ENCODE data around the gene EYS. TPM values are rescaled to one million over a fixed set of nuclear protein-coding genes. Genes with fewer than 3 reads are reported as not detected.

EYS gene
- total and polyA plus RNA-seq, 7 donors: 0.07 to 0.46 TPM; not detected in 5

DNA sequence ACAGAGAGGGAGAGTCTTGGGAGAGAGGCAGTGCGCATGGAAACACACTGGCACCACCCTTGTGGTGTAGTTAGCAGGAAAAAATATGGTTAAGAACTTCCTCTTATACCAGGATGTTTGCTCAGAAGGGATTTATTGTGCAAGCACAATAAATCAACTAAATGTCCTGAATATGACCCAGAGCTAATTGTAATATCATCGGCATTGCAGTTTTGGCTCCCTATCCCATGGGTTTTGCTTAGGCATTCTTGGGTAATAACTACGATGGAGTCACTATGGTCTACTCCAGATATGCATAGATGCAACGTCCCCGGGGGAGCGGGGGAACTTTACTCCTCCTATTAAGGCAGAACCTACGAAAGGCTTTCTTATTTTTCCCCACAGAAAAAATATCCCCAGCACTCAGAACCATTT is 751.6 kb downstream of the EYS start:
- Histone ChIP-seq H3K36me3 (no peaks in the 10 kb centered on the region), H3K27me3 (no peaks in the 10 kb centered on the region), H3K27ac (no peak overlapping the region), H3K4me1 (no peaks in the 10 kb centered on the region), H3K9me3 (peaks cover 0 to 2% (median 0%) of the 10 kb centered on the region in 4 donors), H3K4me3 (no peak overlapping the region)
- TF ChIP-seq EP300 (IDR thresholded peaks at IDR 0.05) (no peak), POLR2A (IDR thresholded peaks at IDR 0.05) (no peak), POLR2AphosphoS5 (IDR thresholded peaks at IDR 0.05) (no peak)
- TF ChIP-seq, protein P1, sequence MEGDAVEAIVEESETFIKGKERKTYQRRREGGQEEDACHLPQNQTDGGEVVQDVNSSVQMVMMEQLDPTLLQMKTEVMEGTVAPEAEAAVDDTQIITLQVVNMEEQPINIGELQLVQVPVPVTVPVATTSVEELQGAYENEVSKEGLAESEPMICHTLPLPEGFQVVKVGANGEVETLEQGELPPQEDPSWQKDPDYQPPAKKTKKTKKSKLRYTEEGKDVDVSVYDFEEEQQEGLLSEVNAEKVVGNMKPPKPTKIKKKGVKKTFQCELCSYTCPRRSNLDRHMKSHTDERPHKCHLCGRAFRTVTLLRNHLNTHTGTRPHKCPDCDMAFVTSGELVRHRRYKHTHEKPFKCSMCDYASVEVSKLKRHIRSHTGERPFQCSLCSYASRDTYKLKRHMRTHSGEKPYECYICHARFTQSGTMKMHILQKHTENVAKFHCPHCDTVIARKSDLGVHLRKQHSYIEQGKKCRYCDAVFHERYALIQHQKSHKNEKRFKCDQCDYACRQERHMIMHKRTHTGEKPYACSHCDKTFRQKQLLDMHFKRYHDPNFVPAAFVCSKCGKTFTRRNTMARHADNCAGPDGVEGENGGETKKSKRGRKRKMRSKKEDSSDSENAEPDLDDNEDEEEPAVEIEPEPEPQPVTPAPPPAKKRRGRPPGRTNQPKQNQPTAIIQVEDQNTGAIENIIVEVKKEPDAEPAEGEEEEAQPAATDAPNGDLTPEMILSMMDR (IDR thresholded peaks at IDR 0.05): no peak
- intact Hi-C loops (cut with DNase I): no loop called here
- DNase-seq: no peak
- 64% methylated on average over 7 of the region's 7 CpGs for WGBS, 2 donors

DNA sequence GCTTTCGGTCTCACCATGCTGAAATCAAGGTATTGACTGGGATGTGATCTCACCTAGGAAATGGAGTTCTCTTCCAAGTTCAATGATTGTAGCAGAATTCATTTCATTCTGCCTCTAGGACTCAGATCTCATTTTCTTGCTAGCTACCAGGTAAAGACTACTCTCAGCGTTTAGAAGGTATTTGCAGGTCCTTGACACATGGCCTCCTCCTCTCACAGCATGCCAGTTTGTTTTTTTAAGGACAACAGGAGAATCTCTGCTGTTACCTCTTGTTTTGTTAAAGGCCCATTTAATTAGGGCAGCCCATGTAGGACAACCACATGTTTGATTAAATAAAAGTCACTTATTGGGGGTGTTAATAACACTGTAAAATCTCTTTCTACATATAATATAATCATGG is 757.8 kb downstream of the EYS start:
- H3K36me3 ChIP-seq: no peaks in the 10 kb centered on the region
- no peaks in the 10 kb centered on the region for H3K4me1 ChIP-seq
- no peak for TF ChIP-seq EP300 (IDR thresholded peaks at IDR 0.05)
- TF ChIP-seq POLR2AphosphoS5 (IDR thresholded peaks at IDR 0.05): no peak
- no peak for TF ChIP-seq POLR2A (IDR thresholded peaks at IDR 0.05)
- TF ChIP-seq, protein P1 (IDR thresholded peaks at IDR 0.05): no peak
- H3K9me3 ChIP-seq: no peaks in the 10 kb centered on the region
- no peaks in the 10 kb centered on the region for H3K27me3 ChIP-seq
- H3K27ac ChIP-seq: no peak overlapping the region
- no peak for DNase-seq
- intact Hi-C loops (cut with DNase I): no loop called here
- WGBS, 2 donors: 57 to 70% methylated on average over 2 of the region's 2 CpGs
- H3K4me3 ChIP-seq: no peak overlapping the region

DNA sequence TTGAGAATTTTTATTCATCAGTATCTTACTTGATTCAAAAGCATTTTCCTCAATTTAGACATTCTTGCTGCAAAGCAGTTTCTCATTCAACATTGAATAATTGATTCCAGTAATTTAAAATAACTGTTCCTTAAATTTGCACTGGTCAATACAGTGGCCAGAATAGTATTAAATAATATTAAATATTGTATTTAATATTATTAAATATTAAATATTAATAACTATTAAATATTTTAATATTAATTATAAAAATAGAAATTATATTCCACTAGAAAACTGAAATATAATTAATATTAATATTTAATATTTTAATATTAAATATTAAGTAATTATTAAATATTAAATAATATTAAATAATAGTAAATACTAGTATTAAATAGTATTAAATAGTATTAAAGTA is 758.8 kb downstream of the EYS start:
- Histone ChIP-seq H3K9me3 (no peaks in the 10 kb centered on the region), H3K36me3 (no peaks in the 10 kb centered on the region), H3K27me3 (no peaks in the 10 kb centered on the region), H3K27ac (no peak overlapping the region), H3K4me1 (no peaks in the 10 kb centered on the region), H3K4me3 (no peak overlapping the region)
- DNase-seq: no peak
- no peak for TF ChIP-seq EP300 (IDR thresholded peaks at IDR 0.05)
- no peak for TF ChIP-seq POLR2A (IDR thresholded peaks at IDR 0.05)
- TF ChIP-seq, protein P1 (IDR thresholded peaks at IDR 0.05): no peak
- TF ChIP-seq POLR2AphosphoS5 (IDR thresholded peaks at IDR 0.05): no peak
- intact Hi-C loops (cut with DNase I): no loop called here

DNA sequence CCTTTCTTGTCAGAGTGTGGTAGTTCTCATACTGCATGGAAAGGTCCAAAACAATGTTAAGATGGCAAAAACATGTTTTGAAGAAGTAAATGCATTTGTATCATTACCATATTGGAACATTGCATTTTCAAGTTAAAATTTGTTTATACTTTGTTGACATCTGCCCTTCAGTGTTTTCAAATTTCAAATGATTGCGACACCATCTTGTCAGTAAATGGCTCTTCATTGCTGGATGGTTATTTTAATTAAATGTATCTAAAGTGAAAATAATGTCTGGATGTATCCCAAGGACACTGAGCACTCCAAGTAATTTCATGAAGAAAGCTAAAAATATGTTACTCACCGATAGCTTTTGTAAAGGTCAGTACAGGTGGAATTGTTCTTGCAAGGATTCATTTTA is 761.6 kb downstream of the EYS start:
- H3K9me3 ChIP-seq: no peaks in the 10 kb centered on the region
- intact Hi-C loops (cut with DNase I): no loop called here

DNA sequence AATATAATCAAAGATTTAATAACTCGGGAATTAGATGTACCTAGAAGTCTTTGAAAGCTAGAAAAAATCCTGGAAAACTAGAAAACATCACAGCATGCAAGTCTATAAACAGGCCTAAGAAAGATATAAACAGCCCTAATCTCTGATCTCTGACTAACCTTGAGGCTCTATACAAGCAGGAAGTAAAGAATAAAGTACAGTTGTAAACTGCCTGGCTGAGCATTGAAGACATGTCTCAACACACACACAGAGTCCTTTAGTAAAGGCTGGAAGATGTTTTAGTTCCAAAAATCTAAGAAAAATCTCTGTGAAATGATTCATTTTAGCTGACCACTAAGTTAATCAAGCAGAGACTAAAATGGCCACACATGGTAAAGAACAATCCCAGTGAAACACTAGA is 774.5 kb downstream of the EYS start:
- Histone ChIP-seq H3K9me3 (no peaks in the 10 kb centered on the region), H3K27me3 (no peaks in the 10 kb centered on the region), H3K4me1 (no peaks in the 10 kb centered on the region), H3K36me3 (no peaks in the 10 kb centered on the region), H3K4me3 (no peak overlapping the region), H3K27ac (no peak overlapping the region)
- 59 to 83% methylated on average over 1 of the region's 1 CpG for WGBS, 2 donors
- intact Hi-C loops (cut with DNase I): no loop called here
- DNase-seq: no peak
- no peak for TF ChIP-seq POLR2A (IDR thresholded peaks at IDR 0.05)
- TF ChIP-seq, protein P1 (IDR thresholded peaks at IDR 0.05): no peak
- TF ChIP-seq POLR2AphosphoS5 (IDR thresholded peaks at IDR 0.05): no peak
- no peak for TF ChIP-seq EP300 (IDR thresholded peaks at IDR 0.05)

More for the DNA sequence above, 761.6 kb downstream of the EYS start:
- WGBS, 2 donors: 88 to 95% methylated on average over 2 of the region's 2 CpGs
- H3K27me3 ChIP-seq: no peaks in the 10 kb centered on the region
- H3K4me3 ChIP-seq: no peak overlapping the region
- no peaks in the 10 kb centered on the region for H3K36me3 ChIP-seq
- no peak for TF ChIP-seq POLR2AphosphoS5 (IDR thresholded peaks at IDR 0.05)
- TF ChIP-seq EP300 (IDR thresholded peaks at IDR 0.05): no peak
- DNase-seq: no peak
- H3K27ac ChIP-seq: no peak overlapping the region
- H3K4me1 ChIP-seq: no peaks in the 10 kb centered on the region
